ENCODE results near the gene ARMC7. TPM values are rescaled to one million over a fixed set of nuclear protein-coding genes. Genes with fewer than 3 reads are reported as not detected.
"Not testable (repeated sequence)": the region's sequence is repeated elsewhere in the genome, so short reads cannot be mapped to it uniquely, and the experiment has no call there.

Gene ARMC7
- polyA plus RNA-seq, 2 donors: 6.3 to 7.0 TPM

DNA sequence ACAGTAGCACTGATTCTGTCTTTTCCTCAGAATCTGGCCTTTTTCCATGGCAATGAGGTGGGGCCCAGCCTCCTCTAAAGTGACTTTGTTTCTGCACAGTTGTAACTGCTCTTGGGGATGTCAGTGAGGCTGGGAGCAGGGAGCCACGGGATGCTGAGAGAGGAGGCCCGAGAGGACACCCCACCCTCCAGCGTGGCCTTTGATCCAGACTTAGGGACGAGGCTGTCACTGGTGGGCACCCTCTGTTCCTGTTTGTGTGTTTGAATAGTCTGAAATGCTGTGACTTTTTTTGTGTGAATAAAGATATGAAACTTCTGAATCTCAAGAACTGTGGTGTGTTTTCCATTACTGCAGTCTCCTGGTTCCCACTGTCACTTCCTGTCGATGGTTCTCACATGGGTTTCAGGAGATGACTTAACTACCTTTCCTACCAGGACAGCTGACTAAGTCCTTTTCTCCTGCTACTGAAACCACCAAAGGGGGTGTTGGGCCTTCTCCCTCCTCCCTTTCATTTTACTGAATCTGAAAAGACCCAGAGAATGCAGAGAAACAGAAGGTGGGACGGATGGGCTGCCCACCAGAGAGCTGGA, 44.1 kb upstream of the ARMC7 start:
- peaks cover 10 to 21% of the 10 kb centered on the region in 2 donors for H3K36me3 ChIP-seq (ENCODE audit: control insufficient read depth in 2 of 2, insufficient read depth in 2 of 2, low read length in 1 of 2)
- H3K4me3 ChIP-seq (ENCODE audit: low read depth in 1 of 2, low read length in 2 of 2): no peak overlapping the region
- no peaks in the 10 kb centered on the region for H3K27me3 ChIP-seq (ENCODE audit: control insufficient read depth in 1 of 2, insufficient read depth in 2 of 2, low read length in 2 of 2)
- H3K9me3 ChIP-seq (ENCODE audit: control insufficient read depth in 2 of 2, insufficient read depth in 1 of 2, low read depth in 1 of 2, low read length in 1 of 2): no peaks in the 10 kb centered on the region
- H3K27ac ChIP-seq (ENCODE audit: low read depth in 2 of 2, low read length in 1 of 2): no peak overlapping the region
- 71 to 78% methylated on average over 6 of the region's 6 CpGs for WGBS, 2 donors
- peaks cover 0 to 4% of the 10 kb centered on the region in 2 donors for H3K4me1 ChIP-seq (ENCODE audit: control insufficient read depth in 2 of 2, insufficient read depth in 2 of 2, low read length in 1 of 2)

DNA sequence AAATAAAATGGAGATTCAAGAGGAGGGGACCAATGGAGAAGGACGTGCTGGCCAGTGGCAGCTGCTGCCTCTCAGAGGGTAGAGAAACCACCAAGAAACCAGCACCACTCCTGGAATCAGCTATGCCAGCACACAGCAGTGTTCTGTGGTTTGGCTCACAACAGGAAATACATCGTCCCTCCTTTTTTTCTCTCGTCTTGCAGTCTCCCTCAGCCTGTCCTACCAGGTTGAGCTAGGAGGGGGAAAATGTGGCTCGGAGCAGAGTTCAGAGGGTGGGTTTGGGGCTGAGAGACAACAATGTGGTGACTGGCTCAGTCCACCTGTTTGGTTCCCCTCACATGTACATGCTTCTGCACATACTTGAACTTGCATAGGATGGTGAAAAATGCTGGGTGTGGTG, 41.9 kb upstream of the ARMC7 start:
- 49 to 51% methylated on average over 4 of the region's 4 CpGs for WGBS, 2 donors
- H3K4me3 ChIP-seq (ENCODE audit: low read depth in 1 of 2, low read length in 2 of 2): no peak overlapping the region

DNA sequence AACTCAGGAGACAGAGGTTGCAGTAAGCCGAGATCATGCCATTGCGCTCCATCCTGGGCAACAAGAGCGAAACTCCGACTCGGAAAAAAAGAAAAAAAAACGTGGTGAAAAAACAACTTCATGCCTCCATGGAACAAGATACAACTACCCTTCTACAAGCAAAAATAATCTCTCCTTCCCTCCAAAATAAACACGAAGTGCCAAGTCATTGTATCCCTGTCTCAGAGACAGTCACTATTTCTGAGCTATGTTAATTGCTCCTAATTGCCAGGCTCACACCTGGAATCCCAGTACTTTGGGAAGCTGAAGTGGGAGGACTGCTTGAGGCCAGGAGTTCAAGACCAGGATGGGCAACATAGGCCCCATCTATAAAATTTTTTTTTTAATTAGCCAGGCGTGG, 41.0 kb upstream of the ARMC7 start:
- Histone ChIP-seq H3K4me3 (ENCODE audit: low read depth in 1 of 2, low read length in 2 of 2) (no peak overlapping the region), H3K36me3 (ENCODE audit: control insufficient read depth in 2 of 2, insufficient read depth in 2 of 2, low read length in 1 of 2) (peaks cover 0 to 10% of the 10 kb centered on the region in 2 donors), H3K4me1 (ENCODE audit: control insufficient read depth in 2 of 2, insufficient read depth in 2 of 2, low read length in 1 of 2) (peaks cover 0 to 4% of the 10 kb centered on the region in 2 donors), H3K27me3 (ENCODE audit: control insufficient read depth in 1 of 2, insufficient read depth in 2 of 2, low read length in 2 of 2) (no peaks in the 10 kb centered on the region), H3K27ac (ENCODE audit: low read depth in 2 of 2, low read length in 1 of 2) (no peak overlapping the region), H3K9me3 (ENCODE audit: control insufficient read depth in 2 of 2, insufficient read depth in 1 of 2, low read depth in 1 of 2, low read length in 1 of 2) (no peaks in the 10 kb centered on the region)
- 82 to 85% methylated on average over 8 of the region's 8 CpGs for WGBS, 2 donors

More for the DNA sequence above, 41.9 kb upstream of the ARMC7 start:
- no peaks in the 10 kb centered on the region for H3K9me3 ChIP-seq (ENCODE audit: control insufficient read depth in 2 of 2, insufficient read depth in 1 of 2, low read depth in 1 of 2, low read length in 1 of 2)
- H3K36me3 ChIP-seq (ENCODE audit: control insufficient read depth in 2 of 2, insufficient read depth in 2 of 2, low read length in 1 of 2): peaks cover 7 to 14% of the 10 kb centered on the region in 2 donors
- H3K27ac ChIP-seq (ENCODE audit: low read depth in 2 of 2, low read length in 1 of 2): no peak overlapping the region
- H3K4me1 ChIP-seq (ENCODE audit: control insufficient read depth in 2 of 2, insufficient read depth in 2 of 2, low read length in 1 of 2): peaks cover 0 to 4% of the 10 kb centered on the region in 2 donors
- no peaks in the 10 kb centered on the region for H3K27me3 ChIP-seq (ENCODE audit: control insufficient read depth in 1 of 2, insufficient read depth in 2 of 2, low read length in 2 of 2)

DNA sequence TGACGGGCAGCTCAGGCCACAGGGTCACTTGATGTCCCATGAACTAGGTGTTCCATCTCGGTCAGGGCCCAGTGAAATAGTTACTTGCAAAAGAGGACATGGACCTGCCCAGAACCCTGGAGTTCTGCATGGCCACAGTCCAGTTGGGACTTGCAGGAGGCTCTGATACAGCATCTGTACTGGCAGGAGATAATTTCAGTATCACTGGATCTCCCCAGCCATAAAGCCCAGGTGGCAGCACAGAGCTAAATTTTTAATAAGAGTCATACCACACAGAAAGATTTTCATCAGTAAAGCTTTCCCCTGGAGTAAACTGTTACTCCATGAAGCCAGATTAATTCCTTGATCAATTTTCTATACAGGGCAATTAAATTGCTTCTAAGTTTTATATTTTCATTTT, 40.0 kb upstream of the ARMC7 start:
- WGBS, 2 donors: 74 to 84% methylated on average over 2 of the region's 2 CpGs
- H3K27me3 ChIP-seq (ENCODE audit: control insufficient read depth in 1 of 2, insufficient read depth in 2 of 2, low read length in 2 of 2): no peaks in the 10 kb centered on the region
- no peak overlapping the region for H3K4me3 ChIP-seq (ENCODE audit: low read depth in 1 of 2, low read length in 2 of 2)
- no peak overlapping the region for H3K27ac ChIP-seq (ENCODE audit: low read depth in 2 of 2, low read length in 1 of 2)
- peaks cover 0 to 4% of the 10 kb centered on the region in 2 donors for H3K4me1 ChIP-seq (ENCODE audit: control insufficient read depth in 2 of 2, insufficient read depth in 2 of 2, low read length in 1 of 2)
- no peaks in the 10 kb centered on the region for H3K9me3 ChIP-seq (ENCODE audit: control insufficient read depth in 2 of 2, insufficient read depth in 1 of 2, low read depth in 1 of 2, low read length in 1 of 2)
- H3K36me3 ChIP-seq (ENCODE audit: control insufficient read depth in 2 of 2, insufficient read depth in 2 of 2, low read length in 1 of 2): peaks cover 0 to 5% of the 10 kb centered on the region in 2 donors

DNA sequence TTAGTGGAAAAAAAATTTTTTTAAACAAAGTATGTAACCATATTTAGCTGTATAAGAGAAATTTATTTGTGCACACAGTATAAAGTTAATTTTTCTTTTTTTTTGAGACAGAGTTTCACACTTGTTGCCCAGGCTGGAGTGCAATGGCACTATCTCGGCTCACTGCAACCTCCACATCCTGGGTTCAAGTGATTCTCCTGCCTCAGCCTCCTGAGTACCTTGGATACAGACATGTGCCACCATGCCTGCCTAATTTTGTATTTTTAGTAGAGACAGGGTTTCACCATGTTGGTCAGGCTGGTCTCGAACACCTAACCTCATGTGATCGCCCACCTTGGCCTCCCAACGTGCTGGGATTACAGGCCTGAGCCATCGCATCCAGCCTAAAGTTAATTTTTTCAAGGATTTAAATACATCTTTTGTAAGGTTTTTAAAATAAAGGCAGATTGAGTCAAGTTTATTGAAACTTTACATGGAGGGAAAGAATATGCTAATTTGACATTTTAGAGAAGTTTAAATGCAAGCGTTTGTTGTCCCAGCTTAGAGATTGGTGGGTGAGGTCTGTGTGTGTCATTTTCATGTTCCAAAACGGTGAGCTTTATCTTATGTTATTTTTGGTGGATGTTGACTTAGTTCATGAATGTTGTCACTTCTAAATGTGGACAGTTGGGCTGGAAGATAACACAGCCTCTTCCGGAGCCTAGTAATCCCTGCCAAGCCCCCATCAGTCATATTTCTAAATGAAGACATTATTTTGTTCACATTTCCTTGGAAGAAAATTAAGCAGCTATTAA, 38.1 kb upstream of the ARMC7 start:
- not testable (repeated sequence) for H3K36me3 ChIP-seq (ENCODE audit: control insufficient read depth in 2 of 2, insufficient read depth in 2 of 2, low read length in 1 of 2); H3K4me3 ChIP-seq (ENCODE audit: low read depth in 1 of 2, low read length in 2 of 2); H3K9me3 ChIP-seq (ENCODE audit: control insufficient read depth in 2 of 2, insufficient read depth in 1 of 2, low read depth in 1 of 2, low read length in 1 of 2); H3K4me1 ChIP-seq (ENCODE audit: control insufficient read depth in 2 of 2, insufficient read depth in 2 of 2, low read length in 1 of 2); H3K27me3 ChIP-seq (ENCODE audit: control insufficient read depth in 1 of 2, insufficient read depth in 2 of 2, low read length in 2 of 2); H3K27ac ChIP-seq (ENCODE audit: low read depth in 2 of 2, low read length in 1 of 2)
- 85 to 88% methylated on average over 8 of the region's 8 CpGs for WGBS, 2 donors

DNA sequence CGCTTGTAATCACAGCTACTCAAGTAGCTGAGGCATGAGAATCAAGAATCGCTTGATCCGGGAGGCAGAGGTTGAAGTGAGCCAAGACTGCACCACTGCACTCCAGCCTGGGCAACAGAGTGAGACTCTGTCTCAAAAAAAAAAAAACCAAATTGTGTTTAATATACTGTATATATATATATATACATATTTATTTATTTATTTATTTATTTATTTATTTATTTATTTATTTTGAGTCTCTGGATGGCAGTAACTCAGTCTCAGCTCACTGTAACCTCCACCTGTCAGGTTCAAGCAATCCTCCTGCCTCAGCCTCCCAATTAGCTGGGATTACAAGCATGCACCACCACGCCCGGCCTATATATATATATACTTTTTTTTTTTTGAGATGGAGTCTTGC, 36.9 kb upstream of the ARMC7 start:
- H3K27ac ChIP-seq (ENCODE audit: low read depth in 2 of 2, low read length in 1 of 2); H3K9me3 ChIP-seq (ENCODE audit: control insufficient read depth in 2 of 2, insufficient read depth in 1 of 2, low read depth in 1 of 2, low read length in 1 of 2); H3K27me3 ChIP-seq (ENCODE audit: control insufficient read depth in 1 of 2, insufficient read depth in 2 of 2, low read length in 2 of 2); H3K36me3 ChIP-seq (ENCODE audit: control insufficient read depth in 2 of 2, insufficient read depth in 2 of 2, low read length in 1 of 2); H3K4me1 ChIP-seq (ENCODE audit: control insufficient read depth in 2 of 2, insufficient read depth in 2 of 2, low read length in 1 of 2); H3K4me3 ChIP-seq (ENCODE audit: low read depth in 1 of 2, low read length in 2 of 2): not testable (repeated sequence)
- WGBS, 2 donors: 96 to 97% methylated on average over 5 of the region's 5 CpGs

DNA sequence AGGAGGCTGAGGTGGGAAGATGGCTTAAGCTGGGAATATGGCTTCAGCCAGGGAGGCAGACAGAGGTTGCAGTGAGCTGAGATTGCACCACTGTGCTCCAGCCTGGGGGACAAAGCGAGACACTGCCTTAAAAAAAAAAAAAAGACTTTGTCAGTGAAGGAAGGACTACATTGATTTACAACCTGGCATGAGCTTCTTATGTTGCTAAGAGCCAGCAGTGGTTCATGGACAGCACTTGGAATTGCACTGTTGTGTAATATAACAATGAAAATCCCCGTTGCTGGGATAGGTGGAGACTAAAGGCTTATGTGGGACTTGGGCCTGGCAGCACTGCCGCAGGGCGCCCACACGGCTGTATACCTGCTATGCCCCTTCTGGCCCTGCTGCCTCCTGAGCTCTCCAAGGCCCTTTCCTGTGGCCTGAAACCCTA, 36.1 kb upstream of the ARMC7 start:
- WGBS, 2 donors: 52 to 53% methylated on average over 5 of the region's 5 CpGs
- H3K36me3 ChIP-seq (ENCODE audit: control insufficient read depth in 2 of 2, insufficient read depth in 2 of 2, low read length in 1 of 2): no peaks in the 10 kb centered on the region
- H3K4me1 ChIP-seq (ENCODE audit: control insufficient read depth in 2 of 2, insufficient read depth in 2 of 2, low read length in 1 of 2): peaks cover 0 to 7% of the 10 kb centered on the region in 2 donors
- H3K27me3 ChIP-seq (ENCODE audit: control insufficient read depth in 1 of 2, insufficient read depth in 2 of 2, low read length in 2 of 2): no peaks in the 10 kb centered on the region
- no peak overlapping the region for H3K27ac ChIP-seq (ENCODE audit: low read depth in 2 of 2, low read length in 1 of 2)
- H3K4me3 ChIP-seq (ENCODE audit: low read depth in 1 of 2, low read length in 2 of 2): no peak overlapping the region
- H3K9me3 ChIP-seq (ENCODE audit: control insufficient read depth in 2 of 2, insufficient read depth in 1 of 2, low read depth in 1 of 2, low read length in 1 of 2): no peaks in the 10 kb centered on the region

DNA sequence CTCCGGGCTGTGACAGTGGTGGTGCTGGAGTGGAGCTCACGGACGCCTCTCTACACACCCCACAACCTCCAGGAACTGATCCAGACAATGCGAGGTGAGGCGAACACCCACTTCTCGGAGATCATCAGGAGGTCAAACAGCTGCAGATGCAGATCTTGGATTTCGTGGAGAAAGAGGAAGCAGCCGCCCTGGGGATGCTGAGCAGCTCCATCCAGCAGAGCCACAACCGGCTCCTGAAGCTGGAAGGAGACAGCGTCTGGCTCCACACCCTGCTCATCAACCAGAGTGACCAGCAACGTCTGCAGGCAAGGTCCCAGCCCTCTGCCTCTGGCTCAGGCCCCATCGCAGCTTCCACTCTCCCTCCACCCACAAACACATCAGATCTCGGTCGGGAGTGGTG, 35.2 kb upstream of the ARMC7 start:
- Histone ChIP-seq H3K4me1 (ENCODE audit: control insufficient read depth in 2 of 2, insufficient read depth in 2 of 2, low read length in 1 of 2) (peaks cover 0 to 14% of the 10 kb centered on the region in 2 donors), H3K36me3 (ENCODE audit: control insufficient read depth in 2 of 2, insufficient read depth in 2 of 2, low read length in 1 of 2) (no peaks in the 10 kb centered on the region), H3K9me3 (ENCODE audit: control insufficient read depth in 2 of 2, insufficient read depth in 1 of 2, low read depth in 1 of 2, low read length in 1 of 2) (no peaks in the 10 kb centered on the region), H3K27ac (ENCODE audit: low read depth in 2 of 2, low read length in 1 of 2) (no peak overlapping the region), H3K27me3 (ENCODE audit: control insufficient read depth in 1 of 2, insufficient read depth in 2 of 2, low read length in 2 of 2) (no peaks in the 10 kb centered on the region), H3K4me3 (ENCODE audit: low read depth in 1 of 2, low read length in 2 of 2) (no peak overlapping the region)
- 86 to 88% methylated on average over 14 of the region's 14 CpGs for WGBS, 2 donors

DNA sequence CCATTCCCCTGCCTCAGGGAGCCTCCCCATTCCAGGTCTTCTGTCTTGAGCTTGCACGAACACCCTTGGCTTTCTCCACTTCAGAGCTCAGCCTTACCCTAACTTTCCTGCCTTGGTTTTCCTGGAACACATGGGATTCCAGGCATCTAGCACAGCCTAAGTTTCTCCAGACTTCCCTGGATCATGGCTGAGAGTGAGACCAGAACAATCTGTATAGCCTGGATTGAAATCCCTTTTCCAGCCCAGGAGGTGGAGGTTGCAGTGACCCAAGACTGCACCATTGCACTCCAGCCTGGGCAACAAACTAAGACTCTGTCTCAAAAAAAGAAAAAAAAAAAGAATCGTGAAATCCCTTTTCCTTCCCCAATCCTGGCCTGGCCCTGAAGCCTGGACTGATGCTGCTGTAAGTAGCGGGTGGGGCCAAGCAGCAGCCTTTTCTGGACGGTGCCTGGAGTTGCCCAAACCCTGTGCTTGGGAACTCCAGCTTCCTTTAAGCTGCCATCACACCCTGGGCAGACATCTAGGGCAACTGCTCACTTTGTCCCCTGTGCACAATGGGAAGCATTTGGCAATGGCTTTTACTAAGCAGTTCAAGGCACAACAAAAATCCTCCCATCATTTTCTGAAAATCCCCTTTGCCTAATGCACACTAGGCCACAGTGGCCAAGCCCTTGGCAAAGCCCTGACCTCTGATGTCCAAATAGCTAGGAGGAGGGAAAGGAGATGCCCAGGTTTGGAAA, 34.0 kb upstream of the ARMC7 start:
- 52 to 77% methylated on average over 4 of the region's 4 CpGs for WGBS, 2 donors
- Histone ChIP-seq H3K27me3 (ENCODE audit: control insufficient read depth in 1 of 2, insufficient read depth in 2 of 2, low read length in 2 of 2) (no peaks in the 10 kb centered on the region), H3K27ac (ENCODE audit: low read depth in 2 of 2, low read length in 1 of 2) (no peak overlapping the region), H3K36me3 (ENCODE audit: control insufficient read depth in 2 of 2, insufficient read depth in 2 of 2, low read length in 1 of 2) (no peaks in the 10 kb centered on the region), H3K4me1 (ENCODE audit: control insufficient read depth in 2 of 2, insufficient read depth in 2 of 2, low read length in 1 of 2) (peaks cover 0 to 14% of the 10 kb centered on the region in 2 donors), H3K9me3 (ENCODE audit: control insufficient read depth in 2 of 2, insufficient read depth in 1 of 2, low read depth in 1 of 2, low read length in 1 of 2) (no peaks in the 10 kb centered on the region), H3K4me3 (ENCODE audit: low read depth in 1 of 2, low read length in 2 of 2) (no peak overlapping the region)

All from esophagus (tissue), 2 donors.